A549 (cell line): ENCODE data around the gene ABCA2. TPM values are rescaled to one million over a fixed set of nuclear protein-coding genes. Genes with fewer than 3 reads are reported as not detected.

Source experiments
- ATAC-seq, 2 experiments: fragments of 200-7000 bp in 1 of 2; fragments of >200 bp in 1 of 2; cut with Nextera tagmentation in 1 of 2; cut with Tn5 transposase in 1 of 2; 3 replicates each; pipeline versions ENCODE4 v1.8.0 to v1.9.1; 2018 to 2020; ENCODE audit warnings: mild to moderate bottlenecking in 1 of 2, moderate library complexity in 1 of 2
- CTCF ChIA-PET: fragments of 300-600 bp; sonication (Branson Sonifier 250); formaldehyde crosslinking; extraction: SDS; loops from one replicate; lab custom pipeline; 2021; ENCODE audit warnings: antibody characterized with exemption, inconsistent platforms; lab: Yijun Ruan, JAX
- POLR2A ChIA-PET: fragments of 350-600 bp; formaldehyde crosslinking; extraction: SDS; loops from one replicate; lab custom pipeline; 2021; ENCODE audit warnings: antibody characterized with exemption, inconsistent platforms; lab: Yijun Ruan, JAX
- DNase-seq, 2 experiments: peaks; one replicate each; pipeline versions ENCODE4 v3.0.0 to v3.0.0-alpha.2; 2011 to 2016; ENCODE audit warnings: low read depth in 1 of 2, low spot score in 1 of 2
- FAIRE-seq: peaks from 2 replicates; lab custom pipeline; 2011; peaks lifted over from hg19 to GRCh38; lab: Jason Lieb, UNC
- H3K27ac ChIP-seq, 2 experiments: fragments of >200 bp; sonication (Bioruptor Twin); formaldehyde crosslinking; 3 replicates each; pipeline ENCODE4 v1.5.1; 2016 to 2017
- H3K4me1 ChIP-seq: fragments of >200 bp; sonication (Bioruptor Twin); formaldehyde crosslinking; 3 replicates; pipeline ENCODE4 v1.6.1; 2016
- H3K4me2 ChIP-seq: fragments of >200 bp; sonication (Bioruptor Twin); formaldehyde crosslinking; 3 replicates; pipeline ENCODE4 v1.6.1; 2016
- H3K4me3 ChIP-seq: fragments of >200 bp; sonication (Bioruptor Twin); formaldehyde crosslinking; 3 replicates; pipeline ENCODE4 v1.5.1; 2016
- H3K9me3 ChIP-seq: fragments of >200 bp; sonication (Bioruptor Twin); formaldehyde crosslinking; 3 replicates; pipeline ENCODE4 v1.6.1; 2016
- CHD4 ChIP-seq: fragments of 200-600 bp; sonication (generic); IDR thresholded peaks from 2 replicates; pipeline ENCODE4 v1.6.1; 2016; ENCODE audit warnings: antibody characterized with exemption, mild to moderate bottlenecking, borderline replicate concordance
- EHMT2 ChIP-seq: fragments of 200-600 bp; sonication (generic); IDR thresholded peaks from 2 replicates; pipeline ENCODE4 v1.6.1; 2016; ENCODE audit warnings: antibody characterized with exemption, low read depth, mild to moderate bottlenecking, moderate library complexity
- EP300 ChIP-seq, 2 experiments: fragments of >200 bp; sonication (Bioruptor Twin); formaldehyde crosslinking; IDR thresholded peaks; 2 replicates in 1 of 2; 3 replicates in 1 of 2; pipeline ENCODE4 v1.6.1; 2016 to 2017
- FOXS1 ChIP-seq: fragments of 250-450 bp; sonication (Bioruptor Pico); IDR thresholded peaks from 2 replicates; pipeline ENCODE4 v1.5.0; 2020; ENCODE audit warnings: mild to moderate bottlenecking, moderate library complexity
- GATA3 ChIP-seq: IDR thresholded peaks from 2 replicates; pipeline ENCODE4 v1.6.1; 2012; ENCODE audit warnings: borderline replicate concordance
- HDAC2 ChIP-seq: fragments of 200-600 bp; sonication (generic); IDR thresholded peaks from 2 replicates; pipeline ENCODE4 v1.6.1; 2016
- HOXA7 ChIP-seq: fragments of 250-450 bp; sonication (Bioruptor Pico); IDR thresholded peaks from 2 replicates; pipeline ENCODE4 v1.5.0; 2020; ENCODE audit warnings: mild to moderate bottlenecking, moderate library complexity
- JUNB ChIP-seq: fragments of >200 bp; sonication (Bioruptor Twin); formaldehyde crosslinking; IDR thresholded peaks from 2 replicates; pipeline ENCODE4 v1.6.1; 2016
- NPAS2 ChIP-seq: fragments of 250-450 bp; sonication (Bioruptor Pico); IDR thresholded peaks from 2 replicates; pipeline ENCODE4 v1.8.0; 2022; ENCODE audit warnings: mild to moderate bottlenecking, moderate library complexity, borderline replicate concordance
- POLR2A ChIP-seq: IDR thresholded peaks from 2 replicates; pipeline ENCODE4 v1.6.1; 2012; ENCODE audit warnings: mild to moderate bottlenecking, low read length
- RCOR1 ChIP-seq: fragments of 150-350 bp; IDR thresholded peaks from 2 replicates; pipeline ENCODE4 v1.6.1; 2014; ENCODE audit warnings: antibody characterized with exemption, low read length, low read depth
- ZC3H11A ChIP-seq: fragments of 450-650 bp; IDR thresholded peaks from 2 replicates; pipeline ENCODE4 v1.6.1; 2014; ENCODE audit warnings: antibody characterized with exemption, mild to moderate bottlenecking
- ZNF302 ChIP-seq: fragments of 250-450 bp; sonication (Bioruptor Pico); IDR thresholded peaks from 2 replicates; pipeline ENCODE4 v1.9.0; 2021; ENCODE audit warnings: inconsistent platforms, mild to moderate bottlenecking, moderate library complexity
- ZSCAN20 ChIP-seq: fragments of 250-450 bp; sonication (Bioruptor Pico); IDR thresholded peaks from 2 replicates; pipeline ENCODE4 v1.8.0; 2022; ENCODE audit warnings: mild to moderate bottlenecking, moderate library complexity
- WGBS: methylation state at CpG from one replicate; pipeline ENCODE4 v1.1.6; 2017; ENCODE audit errors: missing lambda C conversion rate; 5-methylcytosine and 5-hydroxymethylcytosine counted together
- polyA plus RNA-seq, 4 experiments: library from polyadenylated mRNA; depleted of rRNA in 3 of 4; stranded (reverse); fragments of >200 nt; fragmentation: RNase III in 1 of 4; extraction: RNeasy Plus Mini Kit Qiagen cat#74134 plus additional on column Dnase treatment in 1 of 4; gene quantifications; 2 replicates in 3 of 4; 3 replicates in 1 of 4; pipeline ENCODE4 v1.2.3, GENCODE V29; 2011 to 2017
- TF ChIP-seq, protein P1 (sequence below): fragments of 250-450 bp; sonication (Bioruptor Pico); IDR thresholded peaks from 2 replicates; pipeline ENCODE4 v1.5.0; 2021; ENCODE audit warnings: mild to moderate bottlenecking, moderate library complexity, borderline replicate concordance
- TF ChIP-seq, protein P2 (sequence below): fragments of >200 bp; sonication (Bioruptor Twin); formaldehyde crosslinking; IDR thresholded peaks from 3 replicates; pipeline ENCODE4 v1.6.1; 2016
- TF ChIP-seq, protein P3 (sequence below): IDR thresholded peaks from 2 replicates; pipeline ENCODE4 v1.6.1; 2012; ENCODE audit warnings: low read depth, borderline replicate concordance
- TF ChIP-seq, protein P4 (sequence below): IDR thresholded peaks from 2 replicates; pipeline ENCODE4 v1.6.1; 2012
- TF ChIP-seq, protein P5 (sequence below): IDR thresholded peaks from 2 replicates; pipeline ENCODE4 v1.6.1; 2012
- TF ChIP-seq, protein P6 (sequence below): fragments of 250-450 bp; sonication (Bioruptor Pico); IDR thresholded peaks from 2 replicates; pipeline ENCODE4 v1.5.0; 2020; ENCODE audit warnings: low read depth, mild to moderate bottlenecking, moderate library complexity
- TF ChIP-seq, protein P7 (sequence below): fragments of 200-600 bp; sonication (generic); IDR thresholded peaks from 2 replicates; pipeline ENCODE4 v1.6.1; 2016; ENCODE audit warnings: antibody characterized with exemption, mild to moderate bottlenecking, moderate library complexity
- TF ChIP-seq, protein P8 (sequence below): fragments of 450-650 bp; IDR thresholded peaks from 2 replicates; pipeline ENCODE4 v1.6.1; 2014; ENCODE audit warnings: antibody characterized with exemption

ABCA2 gene
- polyA plus RNA-seq, 2 of the 4 experiments (the other 2 are of a cell fraction) = 8.3 to 24.7 TPM

DNA sequence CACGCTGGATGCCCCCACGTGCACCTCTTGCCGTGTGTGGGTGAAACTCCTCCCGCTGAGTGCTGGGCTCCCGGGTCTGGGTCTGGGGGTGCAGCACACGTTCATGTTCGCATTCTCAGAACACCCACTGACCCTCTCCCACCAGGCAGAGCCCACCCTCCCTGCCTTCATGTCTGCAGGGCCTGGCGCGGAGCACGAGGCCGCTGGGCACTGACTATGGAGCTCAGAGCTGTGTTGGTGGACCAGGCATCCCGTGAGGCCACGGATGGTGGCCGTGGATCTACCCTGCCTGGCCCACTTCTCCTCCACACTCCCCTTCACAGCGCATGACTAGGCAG is 67.1 kb downstream of the ABCA2 start:
- Histone ChIP-seq H3K9me3 (no peaks in the 10 kb centered on the region), H3K4me2 (no peak overlapping the region), H3K27ac (no peak overlapping the region), H3K4me3 (no peak overlapping the region), H3K4me1 (peaks cover 12% of the 10 kb centered on the region; the same call in 2 of the 3 replicates)
- WGBS = 89% methylated on average over 11 of the region's 15 CpGs
- POLR2A ChIA-PET = no interaction called here
- no peak for DNase-seq
- ATAC-seq = no peak
- TF ChIP-seq, protein P1, sequence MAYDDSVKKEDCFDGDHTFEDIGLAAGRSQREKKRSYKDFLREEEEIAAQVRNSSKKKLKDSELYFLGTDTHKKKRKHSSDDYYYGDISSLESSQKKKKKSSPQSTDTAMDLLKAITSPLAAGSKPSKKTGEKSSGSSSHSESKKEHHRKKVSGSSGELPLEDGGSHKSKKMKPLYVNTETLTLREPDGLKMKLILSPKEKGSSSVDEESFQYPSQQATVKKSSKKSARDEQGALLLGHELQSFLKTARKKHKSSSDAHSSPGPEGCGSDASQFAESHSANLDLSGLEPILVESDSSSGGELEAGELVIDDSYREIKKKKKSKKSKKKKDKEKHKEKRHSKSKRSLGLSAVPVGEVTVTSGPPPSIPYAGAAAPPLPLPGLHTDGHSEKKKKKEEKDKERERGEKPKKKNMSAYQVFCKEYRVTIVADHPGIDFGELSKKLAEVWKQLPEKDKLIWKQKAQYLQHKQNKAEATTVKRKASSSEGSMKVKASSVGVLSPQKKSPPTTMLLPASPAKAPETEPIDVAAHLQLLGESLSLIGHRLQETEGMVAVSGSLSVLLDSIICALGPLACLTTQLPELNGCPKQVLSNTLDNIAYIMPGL (CRISPR knock-in tag) = no peak
- TF ChIP-seq GATA3 = no peak
- no peak for TF ChIP-seq JUNB
- TF ChIP-seq HOXA7 (CRISPR knock-in tag) = no peak
- TF ChIP-seq RCOR1 = no peak
- TF ChIP-seq, protein P2, sequence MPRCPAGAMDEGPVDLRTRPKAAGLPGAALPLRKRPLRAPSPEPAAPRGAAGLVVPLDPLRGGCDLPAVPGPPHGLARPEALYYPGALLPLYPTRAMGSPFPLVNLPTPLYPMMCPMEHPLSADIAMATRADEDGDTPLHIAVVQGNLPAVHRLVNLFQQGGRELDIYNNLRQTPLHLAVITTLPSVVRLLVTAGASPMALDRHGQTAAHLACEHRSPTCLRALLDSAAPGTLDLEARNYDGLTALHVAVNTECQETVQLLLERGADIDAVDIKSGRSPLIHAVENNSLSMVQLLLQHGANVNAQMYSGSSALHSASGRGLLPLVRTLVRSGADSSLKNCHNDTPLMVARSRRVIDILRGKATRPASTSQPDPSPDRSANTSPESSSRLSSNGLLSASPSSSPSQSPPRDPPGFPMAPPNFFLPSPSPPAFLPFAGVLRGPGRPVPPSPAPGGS = no peak
- no peak for TF ChIP-seq ZSCAN20
- TF ChIP-seq, protein P3, sequence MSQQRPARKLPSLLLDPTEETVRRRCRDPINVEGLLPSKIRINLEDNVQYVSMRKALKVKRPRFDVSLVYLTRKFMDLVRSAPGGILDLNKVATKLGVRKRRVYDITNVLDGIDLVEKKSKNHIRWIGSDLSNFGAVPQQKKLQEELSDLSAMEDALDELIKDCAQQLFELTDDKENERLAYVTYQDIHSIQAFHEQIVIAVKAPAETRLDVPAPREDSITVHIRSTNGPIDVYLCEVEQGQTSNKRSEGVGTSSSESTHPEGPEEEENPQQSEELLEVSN = no peak
- no peak for TF ChIP-seq CHD4
- no peak for TF ChIP-seq ZNF302 (CRISPR knock-in tag)
- no peak for TF ChIP-seq EHMT2
- no peak for TF ChIP-seq ZC3H11A
- TF ChIP-seq, protein P4, sequence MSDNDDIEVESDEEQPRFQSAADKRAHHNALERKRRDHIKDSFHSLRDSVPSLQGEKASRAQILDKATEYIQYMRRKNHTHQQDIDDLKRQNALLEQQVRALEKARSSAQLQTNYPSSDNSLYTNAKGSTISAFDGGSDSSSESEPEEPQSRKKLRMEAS = no peak
- TF ChIP-seq, all 56 proteins: peak for 0
- FAIRE-seq = no peak
- CTCF ChIA-PET = interaction anchor here (1.0 to 2.0 kb wide), 5 partner anchors 10 to 169 kb away, joined by 3 to 8 read pairs (median 4); partner anchors contain the start of gene FBXW5

DNA sequence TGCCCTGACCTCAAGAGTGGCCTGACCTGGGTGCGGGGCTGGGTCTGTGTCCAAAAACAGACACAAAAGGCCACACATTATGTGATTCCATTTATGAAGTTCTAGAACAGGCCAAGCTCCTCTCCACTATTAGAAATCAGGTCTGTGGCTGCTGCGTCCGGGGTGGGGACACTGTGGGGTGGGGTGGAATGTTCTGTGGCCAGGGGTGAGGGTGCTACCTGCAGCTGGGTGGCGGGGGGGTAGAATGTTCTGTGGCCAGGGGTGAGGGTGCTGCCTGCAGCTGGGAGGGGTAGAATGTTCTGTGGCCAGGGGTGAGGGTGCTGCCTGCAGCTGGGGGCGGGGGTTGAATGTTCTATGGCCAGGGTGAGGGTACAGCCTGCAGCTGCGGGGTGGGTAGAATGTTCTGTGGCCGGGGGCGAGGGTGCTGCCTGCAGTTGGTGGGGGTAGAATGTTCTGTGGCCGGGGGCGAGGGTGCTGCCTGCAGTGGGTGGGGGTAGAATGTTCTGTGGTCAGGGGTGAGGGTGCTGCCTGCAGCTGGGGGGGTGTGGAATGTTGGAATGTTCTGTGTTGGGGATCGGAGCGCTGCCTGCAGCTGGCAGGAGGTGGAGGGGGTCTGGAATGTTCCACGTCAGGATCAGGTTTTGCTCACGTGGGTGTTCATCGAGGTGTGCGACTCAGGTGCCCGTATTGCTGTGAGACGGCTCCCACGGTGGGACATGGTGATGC is 67.7 kb downstream of the ABCA2 start:
- no peak for ATAC-seq
- TF ChIP-seq, protein P5, sequence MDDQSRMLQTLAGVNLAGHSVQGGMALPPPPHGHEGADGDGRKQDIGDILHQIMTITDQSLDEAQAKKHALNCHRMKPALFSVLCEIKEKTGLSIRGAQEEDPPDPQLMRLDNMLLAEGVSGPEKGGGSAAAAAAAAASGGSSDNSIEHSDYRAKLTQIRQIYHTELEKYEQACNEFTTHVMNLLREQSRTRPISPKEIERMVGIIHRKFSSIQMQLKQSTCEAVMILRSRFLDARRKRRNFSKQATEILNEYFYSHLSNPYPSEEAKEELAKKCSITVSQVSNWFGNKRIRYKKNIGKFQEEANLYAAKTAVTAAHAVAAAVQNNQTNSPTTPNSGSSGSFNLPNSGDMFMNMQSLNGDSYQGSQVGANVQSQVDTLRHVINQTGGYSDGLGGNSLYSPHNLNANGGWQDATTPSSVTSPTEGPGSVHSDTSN = no peak
- TF ChIP-seq FOXS1 (CRISPR knock-in tag) (no peak), POLR2A (no peak), ZNF302 (CRISPR knock-in tag) (no peak), HDAC2 (no peak), HOXA7 (CRISPR knock-in tag) (no peak), NPAS2 (CRISPR knock-in tag) (no peak), EP300 (IDR thresholded peaks at IDR 0.05) (no peak)
- TF ChIP-seq, protein P6, sequence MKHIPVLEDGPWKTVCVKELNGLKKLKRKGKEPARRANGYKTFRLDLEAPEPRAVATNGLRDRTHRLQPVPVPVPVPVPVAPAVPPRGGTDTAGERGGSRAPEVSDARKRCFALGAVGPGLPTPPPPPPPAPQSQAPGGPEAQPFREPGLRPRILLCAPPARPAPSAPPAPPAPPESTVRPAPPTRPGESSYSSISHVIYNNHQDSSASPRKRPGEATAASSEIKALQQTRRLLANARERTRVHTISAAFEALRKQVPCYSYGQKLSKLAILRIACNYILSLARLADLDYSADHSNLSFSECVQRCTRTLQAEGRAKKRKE = no peak
- TF ChIP-seq, protein P7, sequence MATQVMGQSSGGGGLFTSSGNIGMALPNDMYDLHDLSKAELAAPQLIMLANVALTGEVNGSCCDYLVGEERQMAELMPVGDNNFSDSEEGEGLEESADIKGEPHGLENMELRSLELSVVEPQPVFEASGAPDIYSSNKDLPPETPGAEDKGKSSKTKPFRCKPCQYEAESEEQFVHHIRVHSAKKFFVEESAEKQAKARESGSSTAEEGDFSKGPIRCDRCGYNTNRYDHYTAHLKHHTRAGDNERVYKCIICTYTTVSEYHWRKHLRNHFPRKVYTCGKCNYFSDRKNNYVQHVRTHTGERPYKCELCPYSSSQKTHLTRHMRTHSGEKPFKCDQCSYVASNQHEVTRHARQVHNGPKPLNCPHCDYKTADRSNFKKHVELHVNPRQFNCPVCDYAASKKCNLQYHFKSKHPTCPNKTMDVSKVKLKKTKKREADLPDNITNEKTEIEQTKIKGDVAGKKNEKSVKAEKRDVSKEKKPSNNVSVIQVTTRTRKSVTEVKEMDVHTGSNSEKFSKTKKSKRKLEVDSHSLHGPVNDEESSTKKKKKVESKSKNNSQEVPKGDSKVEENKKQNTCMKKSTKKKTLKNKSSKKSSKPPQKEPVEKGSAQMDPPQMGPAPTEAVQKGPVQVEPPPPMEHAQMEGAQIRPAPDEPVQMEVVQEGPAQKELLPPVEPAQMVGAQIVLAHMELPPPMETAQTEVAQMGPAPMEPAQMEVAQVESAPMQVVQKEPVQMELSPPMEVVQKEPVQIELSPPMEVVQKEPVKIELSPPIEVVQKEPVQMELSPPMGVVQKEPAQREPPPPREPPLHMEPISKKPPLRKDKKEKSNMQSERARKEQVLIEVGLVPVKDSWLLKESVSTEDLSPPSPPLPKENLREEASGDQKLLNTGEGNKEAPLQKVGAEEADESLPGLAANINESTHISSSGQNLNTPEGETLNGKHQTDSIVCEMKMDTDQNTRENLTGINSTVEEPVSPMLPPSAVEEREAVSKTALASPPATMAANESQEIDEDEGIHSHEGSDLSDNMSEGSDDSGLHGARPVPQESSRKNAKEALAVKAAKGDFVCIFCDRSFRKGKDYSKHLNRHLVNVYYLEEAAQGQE = no peak
- TF ChIP-seq, protein P8, sequence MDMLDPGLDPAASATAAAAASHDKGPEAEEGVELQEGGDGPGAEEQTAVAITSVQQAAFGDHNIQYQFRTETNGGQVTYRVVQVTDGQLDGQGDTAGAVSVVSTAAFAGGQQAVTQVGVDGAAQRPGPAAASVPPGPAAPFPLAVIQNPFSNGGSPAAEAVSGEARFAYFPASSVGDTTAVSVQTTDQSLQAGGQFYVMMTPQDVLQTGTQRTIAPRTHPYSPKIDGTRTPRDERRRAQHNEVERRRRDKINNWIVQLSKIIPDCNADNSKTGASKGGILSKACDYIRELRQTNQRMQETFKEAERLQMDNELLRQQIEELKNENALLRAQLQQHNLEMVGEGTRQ = no peak
- 88% methylated on average over 8 of the region's 19 CpGs for WGBS
- DNase-seq = no peak
- no peak overlapping the region for H3K4me3 ChIP-seq
- no peak overlapping the region for H3K4me2 ChIP-seq
- FAIRE-seq = no peak
- CTCF ChIA-PET = interaction anchor here (1.0 to 2.0 kb wide), 7 partner anchors 11 to 168 kb away, joined by 3 to 10 read pairs (median 4); partner anchors contain the start of gene FBXW5
- peaks cover 12% of the 10 kb centered on the region; the same call in 2 of the 3 replicates for H3K4me1 ChIP-seq
- H3K9me3 ChIP-seq = no peaks in the 10 kb centered on the region
- no peak overlapping the region for H3K27ac ChIP-seq
- POLR2A ChIA-PET = no interaction called here
